GM12892 (cell line): ENCODE results near the gene RBBP5.

Experiments
- DNase-seq: peaks from one replicate; pipeline ENCODE4 v3.0.0; 2011; ENCODE audit not compliant: insufficient read length
- FAIRE-seq: peaks from 2 replicates; lab custom pipeline; 2011; peaks lifted over from hg19 to GRCh38; lab: Jason Lieb, UNC
- POLR2A ChIP-seq: IDR thresholded peaks from 2 replicates; pipeline ENCODE4 v1.6.1; 2011; ENCODE audit warnings: low read depth, low read length, control low read depth
- POLR2AphosphoS5 ChIP-seq: IDR thresholded peaks from 2 replicates; pipeline ENCODE4 v1.6.1; 2011; ENCODE audit warnings: low read depth, low read length, control low read depth
- TAF1 ChIP-seq: IDR thresholded peaks from 2 replicates; pipeline ENCODE4 v1.6.1; 2011; ENCODE audit warnings: low read depth, mild to moderate bottlenecking, control low read depth, low read length, borderline replicate concordance

Gene RBBP5

DNA sequence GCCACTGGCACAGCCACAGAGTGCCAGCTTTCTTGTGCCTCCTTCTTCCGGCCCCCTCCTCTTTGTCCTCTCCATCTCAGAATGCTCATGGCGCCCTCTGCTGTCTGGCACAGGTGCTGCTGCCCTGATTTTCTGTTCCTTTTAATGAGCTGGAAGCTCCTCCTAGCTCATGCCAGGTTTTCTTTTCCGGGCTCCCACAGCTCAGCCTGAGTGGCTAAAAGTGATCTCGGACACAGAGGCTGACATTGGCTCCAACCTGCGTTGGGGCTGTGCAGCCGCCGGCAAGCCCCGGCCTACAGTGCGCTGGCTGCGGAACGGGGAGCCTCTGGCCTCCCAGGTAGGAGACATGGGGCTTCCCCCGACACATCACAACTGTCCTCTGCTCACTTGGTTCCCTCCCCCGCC is 60.1 kb downstream of the RBBP5 start:
- FAIRE-seq (peak; percentile 85), DNase-seq (peak; percentile 71)
- TF ChIP-seq TAF1 (no peak), POLR2AphosphoS5 (no peak), POLR2A (no peak)

DNA sequence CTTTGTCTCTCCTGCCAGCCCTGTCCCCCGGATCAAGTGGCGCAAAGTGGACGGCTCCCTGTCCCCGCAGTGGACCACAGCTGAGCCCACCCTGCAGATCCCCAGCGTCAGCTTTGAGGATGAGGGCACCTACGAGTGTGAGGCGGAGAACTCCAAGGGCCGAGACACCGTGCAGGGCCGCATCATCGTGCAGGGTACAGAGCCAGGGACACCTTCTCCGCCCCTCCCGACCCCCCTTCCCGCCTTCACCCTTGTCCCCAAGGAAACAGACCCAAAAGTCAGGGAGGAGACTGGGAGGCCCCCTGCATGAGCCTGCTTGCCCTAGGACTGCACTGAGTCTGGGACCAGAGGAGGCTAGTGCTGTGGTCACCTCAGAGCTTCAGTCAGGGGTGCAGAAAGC is 60.6 kb downstream of the RBBP5 start:
- FAIRE-seq (no peak), DNase-seq (no peak)
- TF ChIP-seq TAF1 = no peak
- TF ChIP-seq POLR2A = no peak
- no peak for TF ChIP-seq POLR2AphosphoS5

DNA sequence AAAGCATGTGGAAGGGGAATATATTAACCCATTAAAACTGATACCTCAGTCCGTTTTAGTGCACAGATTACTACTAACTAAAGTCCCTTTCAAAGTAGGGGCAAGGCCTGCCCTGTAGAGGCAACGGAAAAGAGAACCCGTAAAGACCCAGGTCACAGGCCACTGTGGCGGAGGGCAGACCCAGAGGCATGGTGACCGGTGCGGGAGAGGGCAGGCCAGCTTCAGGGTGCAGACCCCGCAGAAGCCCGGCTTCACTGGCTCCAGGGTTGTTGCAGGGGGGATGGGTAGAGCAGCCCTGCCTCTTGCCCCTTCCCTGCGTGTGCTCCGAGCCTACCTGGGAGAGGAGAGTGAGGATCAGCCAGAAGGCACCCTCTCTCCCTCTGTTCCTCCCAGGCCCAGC is 61.0 kb downstream of the RBBP5 start:
- no peak for FAIRE-seq

DNA sequence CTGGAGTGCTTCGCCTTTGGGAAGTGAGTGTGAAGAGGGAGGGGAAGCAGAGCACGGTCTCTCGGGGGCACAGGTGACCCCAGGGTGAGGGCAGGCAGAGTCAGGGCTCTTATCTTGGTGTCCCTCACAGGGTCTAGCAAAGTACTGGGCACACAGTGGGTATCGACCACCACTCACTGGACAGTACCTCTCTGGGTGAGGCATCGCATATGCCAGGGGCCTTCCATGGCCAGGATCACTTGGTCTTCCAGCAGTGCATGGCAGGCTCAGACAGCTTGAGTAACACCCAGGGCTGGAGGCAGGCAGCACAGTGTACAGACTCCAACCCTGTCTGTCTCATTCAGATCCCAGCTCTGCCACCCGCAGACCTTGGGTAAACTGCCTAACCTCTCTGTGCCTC is 62.1 kb downstream of the RBBP5 start:
- no peak for TF ChIP-seq POLR2A
- TF ChIP-seq POLR2AphosphoS5 = no peak
- no peak for TF ChIP-seq TAF1
- FAIRE-seq = no peak
- DNase-seq = no peak

More for the DNA sequence above, 61.0 kb downstream of the RBBP5 start:
- DNase-seq = no peak
- TF ChIP-seq POLR2AphosphoS5 (no peak), TAF1 (no peak), POLR2A (no peak)

DNA sequence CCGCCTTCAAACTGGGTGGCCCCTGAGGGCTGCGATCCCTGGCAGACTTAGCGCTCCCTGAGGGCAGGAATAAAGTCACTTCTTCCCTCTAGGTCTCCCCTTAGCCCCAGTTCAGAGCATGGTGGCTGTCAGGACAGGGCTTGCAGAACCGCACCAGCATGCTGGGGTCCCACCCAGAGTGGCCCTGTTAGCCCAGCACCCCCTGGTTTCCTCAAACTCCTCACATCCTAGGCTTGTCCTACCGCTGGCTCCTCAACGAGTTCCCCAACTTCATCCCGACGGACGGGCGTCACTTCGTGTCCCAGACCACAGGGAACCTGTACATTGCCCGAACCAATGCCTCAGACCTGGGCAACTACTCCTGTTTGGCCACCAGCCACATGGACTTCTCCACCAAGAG is 62.9 kb downstream of the RBBP5 start:
- DNase-seq (no peak), FAIRE-seq (no peak)
- TF ChIP-seq POLR2A (no peak), POLR2AphosphoS5 (no peak), TAF1 (no peak)

DNA sequence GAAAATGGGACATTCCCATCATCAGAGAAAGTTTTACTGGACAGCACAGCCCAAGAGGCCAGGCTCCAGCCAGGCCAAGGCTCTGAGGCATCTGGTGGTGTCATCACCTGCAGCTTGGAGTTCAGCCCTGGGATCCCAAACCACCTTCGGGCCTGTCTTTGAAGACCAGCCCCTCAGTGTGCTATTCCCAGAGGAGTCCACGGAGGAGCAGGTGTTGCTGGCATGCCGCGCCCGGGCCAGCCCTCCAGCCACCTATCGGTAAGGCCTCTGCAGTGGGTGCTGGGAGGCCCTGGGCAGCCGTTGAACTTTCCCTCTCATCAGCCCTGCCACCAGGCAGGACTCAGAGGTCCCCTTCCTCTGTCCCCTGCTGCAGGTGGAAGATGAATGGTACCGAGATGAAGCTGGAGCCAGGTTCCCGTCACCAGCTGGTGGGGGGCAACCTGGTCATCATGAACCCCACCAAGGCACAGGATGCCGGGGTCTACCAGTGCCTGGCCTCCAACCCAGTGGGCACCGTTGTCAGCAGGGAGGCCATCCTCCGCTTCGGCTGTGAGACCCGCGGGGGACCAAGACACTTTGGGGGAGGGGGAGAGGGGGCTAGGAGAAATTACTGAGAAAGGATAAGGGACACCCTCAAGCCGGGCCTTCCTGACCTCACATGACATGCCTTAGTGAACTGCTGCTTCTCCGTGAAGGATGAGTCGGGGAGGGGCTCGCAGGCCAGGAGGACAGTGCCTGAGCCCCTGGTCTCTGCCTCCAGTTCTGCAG is 63.8 kb downstream of the RBBP5 start:
- TF ChIP-seq TAF1 (no peak), POLR2A (no peak), POLR2AphosphoS5 (no peak)
- no peak for FAIRE-seq
- no peak for DNase-seq

DNA sequence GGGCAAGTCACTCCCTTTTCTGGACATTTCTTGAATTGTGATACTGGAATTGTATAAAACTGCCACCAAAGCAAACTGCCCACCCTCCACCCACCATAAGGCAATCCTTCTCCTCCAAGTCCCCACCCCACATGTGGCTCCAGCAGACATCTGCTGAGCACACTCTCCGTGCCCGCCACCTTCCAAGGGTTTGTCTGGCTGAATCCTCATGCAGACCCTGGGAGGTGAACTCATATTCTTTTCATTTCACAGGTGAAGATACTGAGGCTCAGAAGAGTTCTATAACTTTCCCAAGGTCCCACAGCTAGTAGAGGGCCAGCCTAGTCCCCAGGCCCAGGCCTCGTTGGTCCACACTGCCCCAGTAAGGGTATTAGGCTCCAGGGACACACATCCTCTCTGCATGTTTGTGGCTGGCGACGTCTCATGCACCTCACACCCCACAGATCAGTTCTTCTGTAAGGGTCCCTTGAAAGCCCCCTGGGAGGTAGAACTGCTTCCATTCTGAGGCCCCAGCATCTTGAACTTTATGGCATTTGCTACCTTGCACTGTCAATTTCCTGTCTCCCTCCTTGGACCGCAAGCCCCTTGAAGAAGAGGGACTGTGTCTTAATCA is 64.7 kb downstream of the RBBP5 start:
- no peak for FAIRE-seq
- DNase-seq = no peak
- TF ChIP-seq TAF1 (no peak), POLR2A (no peak), POLR2AphosphoS5 (no peak)

DNA sequence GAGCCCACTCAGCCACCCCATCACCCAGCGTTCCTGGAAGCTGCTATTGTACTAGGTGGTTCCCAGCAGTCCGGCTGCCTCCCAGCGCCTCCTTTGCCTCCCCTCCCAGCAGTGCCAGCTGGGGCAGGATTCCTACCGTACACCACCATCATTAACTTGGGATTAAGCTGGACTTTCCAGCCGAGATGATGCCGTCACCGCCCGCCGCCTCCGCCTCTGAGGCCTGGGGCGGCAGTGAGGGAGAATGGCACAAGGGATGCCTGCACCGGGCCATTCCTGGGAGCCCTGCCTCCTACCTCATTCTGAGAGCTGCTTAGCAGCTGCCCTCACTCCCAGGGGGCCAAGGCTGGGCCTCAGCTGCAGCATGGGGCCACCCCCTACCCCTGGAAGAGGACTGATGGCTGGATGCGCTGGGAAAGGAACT is 65.6 kb downstream of the RBBP5 start:
- TF ChIP-seq POLR2AphosphoS5 (no peak), POLR2A (no peak), TAF1 (no peak)
- DNase-seq (no peak), FAIRE-seq (no peak)

DNA sequence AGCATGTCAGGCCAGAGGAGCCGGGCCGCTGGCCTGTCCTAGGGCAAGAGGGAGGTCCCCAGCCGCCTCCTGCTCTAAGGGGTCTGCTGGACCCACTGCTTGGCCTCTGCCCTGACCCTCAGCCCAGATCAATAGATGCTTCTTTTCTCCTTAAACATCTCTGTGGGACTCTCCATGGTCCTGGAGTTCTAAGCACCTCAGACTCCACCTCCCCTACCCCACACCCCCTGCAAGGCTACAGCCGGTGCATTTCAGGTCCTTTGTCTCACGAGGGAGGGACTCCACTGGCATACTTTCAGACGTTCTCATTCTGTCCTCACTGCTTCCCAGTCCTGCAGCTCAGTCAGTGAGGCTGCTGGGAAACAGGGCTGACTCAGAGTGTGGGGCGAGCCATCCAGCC is 67.8 kb downstream of the RBBP5 start:
- no peak for DNase-seq
- no peak for FAIRE-seq
- TF ChIP-seq POLR2AphosphoS5 (no peak), TAF1 (no peak), POLR2A (no peak)

DNA sequence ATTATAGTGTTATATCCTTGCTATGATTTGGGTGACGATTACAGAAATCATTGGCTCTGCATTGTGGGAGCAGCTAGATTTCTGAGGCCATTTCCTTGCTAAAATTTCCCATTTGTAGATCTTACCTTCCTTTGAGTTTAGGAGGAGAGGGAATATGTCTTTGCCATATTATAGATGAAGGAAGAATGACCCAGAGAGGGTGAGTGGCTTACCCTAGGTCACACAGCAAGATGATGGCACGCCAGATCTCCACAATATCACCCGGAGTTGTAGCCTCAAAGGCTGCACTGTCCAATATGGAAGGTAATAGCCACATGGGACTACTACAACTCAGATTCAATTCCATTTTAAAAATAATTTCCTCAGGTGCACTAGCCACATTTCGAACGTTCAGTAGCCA is 68.5 kb downstream of the RBBP5 start:
- DNase-seq = no peak
- TF ChIP-seq TAF1 = no peak
- TF ChIP-seq POLR2AphosphoS5 = no peak
- no peak for TF ChIP-seq POLR2A
- FAIRE-seq = no peak

DNA sequence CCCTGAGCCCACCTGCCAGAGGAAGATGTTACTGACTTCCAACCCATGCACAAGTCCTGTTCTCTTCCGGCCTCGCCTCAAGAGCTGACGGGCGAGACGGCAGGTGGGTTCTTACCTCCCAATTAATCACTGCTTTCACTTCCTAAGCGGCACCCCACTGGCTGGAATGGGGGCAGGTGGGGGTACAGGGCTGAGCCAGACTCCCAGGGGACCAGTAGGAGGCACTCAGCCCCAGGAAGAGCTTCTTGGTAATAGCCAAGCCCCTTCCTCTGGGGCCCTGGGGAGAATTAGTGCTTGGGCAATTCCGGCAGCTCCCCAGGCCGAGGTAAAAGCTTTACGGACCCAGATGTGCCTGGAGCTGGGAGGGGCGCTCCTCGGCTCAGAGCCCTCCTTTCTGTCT is 69.1 kb downstream of the RBBP5 start:
- DNase-seq = no peak
- no peak for FAIRE-seq
- TF ChIP-seq POLR2A = no peak
- TF ChIP-seq POLR2AphosphoS5 = no peak

DNA sequence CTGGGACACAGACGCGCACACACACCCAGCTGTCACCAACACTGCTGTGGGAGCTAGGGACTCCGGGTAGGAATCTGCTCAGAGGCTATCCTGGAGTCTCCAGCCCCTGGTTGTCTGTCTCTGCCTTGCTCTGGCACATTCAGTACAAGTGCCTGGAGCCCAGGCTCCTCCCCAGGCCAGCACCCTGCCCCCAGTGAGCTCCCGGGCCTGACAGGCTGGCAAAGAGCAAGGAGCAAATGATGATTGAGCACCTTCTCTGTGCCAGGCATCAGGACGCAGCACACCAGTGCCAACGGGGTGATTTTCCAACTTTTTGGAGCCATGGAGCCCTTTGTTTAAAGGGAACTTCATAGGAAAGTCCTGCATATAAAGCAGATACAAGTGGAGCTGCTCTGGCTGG is 72.3 kb downstream of the RBBP5 start:
- DNase-seq (no peak), FAIRE-seq (no peak)
- TF ChIP-seq POLR2A (no peak), TAF1 (no peak), POLR2AphosphoS5 (no peak)
